Mammary epithelial cell (primary cell): ENCODE measurements around the gene HOXB4.

Experiments
- EZH2 ChIP-seq: IDR thresholded peaks from 2 replicates; pipeline ENCODE4 v1.6.1; 2012; ENCODE audit warnings: low read length, inconsistent platforms, borderline replicate concordance
- TF ChIP-seq, protein P1 (sequence below), 2 donors: IDR thresholded peaks in 1 of 2; conservative IDR thresholded peaks in 1 of 2; 2 replicates each; pipeline ENCODE4 v1.5.1; 2011 to 2012; ENCODE audit warnings: inconsistent platforms in 2 of 2, low read length in 2 of 2, mild to moderate bottlenecking in 2 of 2, control low read depth in 1 of 2, low read depth in 1 of 2; ENCODE audit not compliant: insufficient read depth in 1 of 2; ENCODE audit errors: extremely low read depth in 1 of 2

DNA sequence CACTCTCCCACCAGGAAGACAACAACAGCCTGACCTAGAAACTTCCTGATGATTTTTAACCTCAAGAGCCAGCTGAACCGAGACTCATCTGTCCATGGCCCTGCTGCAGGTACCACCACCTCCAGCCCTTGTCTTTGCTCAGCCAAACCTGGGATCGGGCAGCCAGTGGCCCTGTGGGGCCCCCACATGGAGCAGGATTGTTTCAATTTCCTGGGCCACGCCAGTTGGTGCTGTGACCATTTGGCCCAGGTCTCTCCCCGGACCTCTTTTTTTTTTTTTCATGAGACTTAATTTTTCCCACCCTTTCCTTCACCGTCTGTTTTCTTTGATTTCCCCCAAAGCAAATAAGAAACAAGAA, 25.0 kb downstream of the HOXB4 start:
- TF ChIP-seq, protein P1, sequence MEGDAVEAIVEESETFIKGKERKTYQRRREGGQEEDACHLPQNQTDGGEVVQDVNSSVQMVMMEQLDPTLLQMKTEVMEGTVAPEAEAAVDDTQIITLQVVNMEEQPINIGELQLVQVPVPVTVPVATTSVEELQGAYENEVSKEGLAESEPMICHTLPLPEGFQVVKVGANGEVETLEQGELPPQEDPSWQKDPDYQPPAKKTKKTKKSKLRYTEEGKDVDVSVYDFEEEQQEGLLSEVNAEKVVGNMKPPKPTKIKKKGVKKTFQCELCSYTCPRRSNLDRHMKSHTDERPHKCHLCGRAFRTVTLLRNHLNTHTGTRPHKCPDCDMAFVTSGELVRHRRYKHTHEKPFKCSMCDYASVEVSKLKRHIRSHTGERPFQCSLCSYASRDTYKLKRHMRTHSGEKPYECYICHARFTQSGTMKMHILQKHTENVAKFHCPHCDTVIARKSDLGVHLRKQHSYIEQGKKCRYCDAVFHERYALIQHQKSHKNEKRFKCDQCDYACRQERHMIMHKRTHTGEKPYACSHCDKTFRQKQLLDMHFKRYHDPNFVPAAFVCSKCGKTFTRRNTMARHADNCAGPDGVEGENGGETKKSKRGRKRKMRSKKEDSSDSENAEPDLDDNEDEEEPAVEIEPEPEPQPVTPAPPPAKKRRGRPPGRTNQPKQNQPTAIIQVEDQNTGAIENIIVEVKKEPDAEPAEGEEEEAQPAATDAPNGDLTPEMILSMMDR (conservative IDR thresholded peaks at IDR 0.05 in 1 of 2, IDR thresholded peaks at IDR 0.05 in 1 of 2; ENCODE audit: extremely low read depth in 1 of 2, insufficient read depth in 1 of 2, low read depth in 1 of 2, low read length in 2 of 2) = no peak
- no peak for TF ChIP-seq EZH2
